IMR-90 (cell line): ENCODE measurements around the gene PDGFD. TPM values are rescaled to one million over a fixed set of nuclear protein-coding genes. Genes with fewer than 3 reads are reported as not detected.

Experiments used
- ATAC-seq: fragments of 200-7000 bp; cut with Tn5 transposase; 2 replicates; pipeline ENCODE4 v1.9.1; 2020; ENCODE audit warnings: low read depth, mild to moderate bottlenecking, moderate library complexity
- BruUV-seq: library from RNA; stranded (reverse); fragments of 400-500 nt; replicated peaks from 2 replicates; lab custom pipeline; 2021; lab: Mats Ljungman, UMichigan
- CTCF ChIA-PET: fragments of 300-600 bp; formaldehyde crosslinking; extraction: SDS; loops from one replicate; lab custom pipeline; 2021; ENCODE audit warnings: antibody characterized with exemption; lab: Yijun Ruan, JAX
- POLR2A ChIA-PET: fragments of 300-600 bp; sonication (Branson Sonifier 250); formaldehyde crosslinking; loops from one replicate; lab custom pipeline; 2022; ENCODE audit warnings: antibody characterized with exemption; ENCODE audit not compliant: unreplicated experiment; lab: Charles Lee
- DNase-seq: peaks from one replicate; pipeline ENCODE4 v3.0.0; 2013
- H2AFZ ChIP-seq: replicated peaks from 2 replicates; pipeline ENCODE3; 2013; ENCODE audit warnings: low read length, mild to moderate bottlenecking; ENCODE audit not compliant: poor library complexity
- H2AK5ac ChIP-seq: 2 replicates; pipeline ENCODE4 v1.6.1; 2013; ENCODE audit warnings: low read depth, low read length, inconsistent platforms
- H2AK9ac ChIP-seq: replicated peaks from 2 replicates; pipeline ENCODE3; 2013; ENCODE audit warnings: mild to moderate bottlenecking, low read depth, low read length, moderate library complexity; ENCODE audit not compliant: poor library complexity
- H2BK120ac ChIP-seq: 2 replicates; pipeline ENCODE4 v1.6.1; 2013; ENCODE audit warnings: low read depth, low read length, inconsistent platforms
- H2BK15ac ChIP-seq: 3 replicates; pipeline ENCODE4 v1.6.1; 2013; ENCODE audit warnings: low read depth, low read length, inconsistent platforms
- H2BK20ac ChIP-seq: 2 replicates; pipeline ENCODE4 v1.6.1; 2013; ENCODE audit warnings: low read depth, mild to moderate bottlenecking, inconsistent platforms, low read length, moderate library complexity
- H2BK5ac ChIP-seq: 2 replicates; pipeline ENCODE4 v1.6.1; 2013; ENCODE audit warnings: mild to moderate bottlenecking, low read depth, low read length, inconsistent platforms; ENCODE audit not compliant: poor library complexity, severe bottlenecking
- H3K14ac ChIP-seq: replicated peaks from 2 replicates; pipeline ENCODE4 v1.6.1; 2013; ENCODE audit warnings: low read depth, low read length, inconsistent platforms
- H3K18ac ChIP-seq: 2 replicates; pipeline ENCODE4 v1.6.1; 2013; ENCODE audit warnings: low read depth, low read length, control low read depth
- H3K23ac ChIP-seq: 2 replicates; pipeline ENCODE4 v1.6.1; 2013; ENCODE audit warnings: low read depth, low read length, inconsistent platforms
- H3K27ac ChIP-seq: 2 replicates; pipeline ENCODE4 v1.5.1; 2013; ENCODE audit warnings: mild to moderate bottlenecking, control low read depth, low read length; ENCODE audit not compliant: insufficient read depth
- H3K27me3 ChIP-seq: 2 replicates; pipeline ENCODE4 v1.6.1; 2013; ENCODE audit warnings: low read length; ENCODE audit not compliant: control insufficient read depth, insufficient read depth
- H3K36me3 ChIP-seq: 2 replicates; pipeline ENCODE4 v1.6.1; 2013; ENCODE audit warnings: low read length, mixed read lengths; ENCODE audit not compliant: control insufficient read depth, insufficient read depth
- H3K4ac ChIP-seq: 2 replicates; pipeline ENCODE4 v1.6.1; 2013; ENCODE audit warnings: low read depth, low read length, inconsistent platforms
- H3K4me1 ChIP-seq: 2 replicates; pipeline ENCODE4 v1.6.1; 2013; ENCODE audit warnings: low read length, mixed read lengths; ENCODE audit not compliant: control insufficient read depth, insufficient read depth
- H3K4me2 ChIP-seq: 2 replicates; pipeline ENCODE4 v1.6.1; 2013; ENCODE audit warnings: low read depth, mild to moderate bottlenecking, control low read depth, low read length, moderate library complexity
- H3K4me3 ChIP-seq: 2 replicates; pipeline ENCODE4 v1.5.1; 2013; ENCODE audit warnings: low read depth, mild to moderate bottlenecking, control low read depth, low read length, moderate library complexity; ENCODE audit not compliant: insufficient read depth
- H3K56ac ChIP-seq: 2 replicates; pipeline ENCODE4 v1.6.1; 2013; ENCODE audit warnings: low read length, inconsistent platforms; ENCODE audit not compliant: insufficient read depth; ENCODE audit errors: extremely low read depth
- H3K79me1 ChIP-seq, 2 experiments: 2 replicates each; pipeline ENCODE4 v1.6.1; 2013; ENCODE audit warnings: low read length in 2 of 2, inconsistent platforms in 1 of 2, low read depth in 1 of 2
- H3K9ac ChIP-seq: 2 replicates; pipeline ENCODE4 v1.6.1; 2013; ENCODE audit warnings: low read depth, low read length, control low read depth
- H3K9me1 ChIP-seq: 2 replicates; pipeline ENCODE4 v1.6.1; 2013; ENCODE audit warnings: low read length, inconsistent platforms; ENCODE audit not compliant: insufficient read depth
- H3K9me3 ChIP-seq: 2 replicates; pipeline ENCODE4 v1.6.1; 2013; ENCODE audit warnings: low read length; ENCODE audit not compliant: control insufficient read depth, insufficient read depth
- H4K20me1 ChIP-seq: 2 replicates; pipeline ENCODE4 v1.6.1; 2013; ENCODE audit warnings: low read length, inconsistent platforms; ENCODE audit not compliant: insufficient read depth
- H4K5ac ChIP-seq: 2 replicates; pipeline ENCODE4 v1.6.1; 2013; ENCODE audit warnings: mild to moderate bottlenecking, low read depth, low read length, control low read depth
- H4K8ac ChIP-seq, 2 experiments: 2 replicates each; pipeline ENCODE4 v1.6.1; 2013; ENCODE audit warnings: low read depth in 2 of 2, low read length in 2 of 2, control low read depth in 1 of 2, inconsistent platforms in 1 of 2
- H4K91ac ChIP-seq: 2 replicates; pipeline ENCODE4 v1.6.1; 2013; ENCODE audit warnings: low read depth, low read length, inconsistent platforms; ENCODE audit not compliant: insufficient read depth
- BHLHE40 ChIP-seq: fragments of 150-350 bp; IDR thresholded peaks from 2 replicates; pipeline ENCODE4 v1.6.1; 2016; ENCODE audit warnings: mild to moderate bottlenecking, low read depth, low read length
- CEBPB ChIP-seq: IDR thresholded peaks from 2 replicates; pipeline ENCODE4 v1.6.1; 2012; ENCODE audit warnings: low read depth, low read length, improper control_type of control experiment
- CHD1 ChIP-seq: IDR thresholded peaks from 2 replicates; pipeline ENCODE4 v1.6.1; 2012; ENCODE audit warnings: low read depth, low read length, improper control_type of control experiment
- CTCF ChIP-seq: conservative IDR thresholded peaks from 2 replicates; pipeline ENCODE4 v1.5.1; 2012; ENCODE audit warnings: mild to moderate bottlenecking, low read depth, low read length, improper control_type of control experiment
- ELK1 ChIP-seq: fragments of 150-350 bp; IDR thresholded peaks from 2 replicates; pipeline ENCODE4 v1.6.1; 2016; ENCODE audit warnings: low read depth, mild to moderate bottlenecking, low read length, moderate library complexity, borderline replicate concordance
- FOS ChIP-seq: fragments of 150-350 bp; IDR thresholded peaks from 2 replicates; pipeline ENCODE4 v1.6.1; 2016; ENCODE audit warnings: low read depth, low read length
- MAZ ChIP-seq: IDR thresholded peaks from 2 replicates; pipeline ENCODE4 v1.6.1; 2012; ENCODE audit warnings: low read depth, mild to moderate bottlenecking, low read length, improper control_type of control experiment, moderate library complexity, borderline replicate concordance
- MXI1 ChIP-seq: IDR thresholded peaks from 2 replicates; pipeline ENCODE4 v1.6.1; 2012; ENCODE audit warnings: low read depth, mild to moderate bottlenecking, low read length, moderate library complexity, borderline replicate concordance
- NFE2L2 ChIP-seq: fragments of 150-350 bp; IDR thresholded peaks from 2 replicates; pipeline ENCODE4 v1.6.1; 2016; ENCODE audit warnings: low read depth, mild to moderate bottlenecking, low read length
- POLR2A ChIP-seq: IDR thresholded peaks from 2 replicates; pipeline ENCODE4 v1.6.1; 2012; ENCODE audit warnings: mild to moderate bottlenecking, low read depth, low read length
- RAD21 ChIP-seq: IDR thresholded peaks from 2 replicates; pipeline ENCODE4 v1.6.1; 2012; ENCODE audit warnings: low read length, improper control_type of control experiment
- RCOR1 ChIP-seq: IDR thresholded peaks from 2 replicates; pipeline ENCODE4 v1.6.1; 2012; ENCODE audit warnings: mild to moderate bottlenecking, low read length, improper control_type of control experiment; ENCODE audit not compliant: insufficient replicate concordance
- RFX5 ChIP-seq: IDR thresholded peaks from 2 replicates; pipeline ENCODE4 v1.8.0; 2012; ENCODE audit warnings: low read depth, mild to moderate bottlenecking, low read length, moderate library complexity
- USF2 ChIP-seq: fragments of 150-350 bp; IDR thresholded peaks from 2 replicates; pipeline ENCODE4 v1.6.1; 2017; ENCODE audit warnings: mild to moderate bottlenecking, antibody characterized with exemption, low read length, low read depth
- WGBS, 2 experiments: methylation state at CpG; one replicate each; pipeline versions ENCODE4 v1.1.5 to v1.1.7; 2013; ENCODE audit warnings: missing lambda C conversion rate in 2 of 2; ENCODE audit not compliant: insufficient read length in 1 of 2; ENCODE audit errors: extremely low coverage in 2 of 2; 5-methylcytosine and 5-hydroxymethylcytosine counted together
- dilution Hi-C: fragments of 300-500 bp; cut with HindIII; formaldehyde crosslinking; loops from one replicate; pipeline ENCODE4 v1.14.3; 2018; ENCODE audit warnings: low sequenced_read_pairs; ENCODE audit not compliant: unreplicated experiment
- in situ Hi-C: fragments of 300-500 bp; cut with MboI; formaldehyde crosslinking; loops from 3 replicates; pipeline ENCODE4 v1.14.3; 2019; ENCODE audit warnings: low sequenced_read_pairs, inconsistent platforms, mixed read lengths
- intact Hi-C: fragments of 100-400 bp; cut with micrococcal nuclease; formaldehyde crosslinking; loops from 2 replicates; pipeline ENCODE4 v1.10.0; 2022
- polyA plus RNA-seq, 3 experiments: library from polyadenylated mRNA; depleted of rRNA; stranded (reverse); fragments of >200 nt; gene quantifications; 2 replicates each; pipeline ENCODE4 v1.2.3, GENCODE V29; 2012; ENCODE audit warnings: low replicate concordance in 1 of 3
- total RNA-seq: library from RNA; depleted of rRNA; stranded (reverse); fragments of >200 nt; gene quantifications from 2 replicates; pipeline ENCODE4 v1.2.3, GENCODE V29; 2012

PDGFD gene
- total and polyA plus RNA-seq, 2 of the 4 experiments (the other 2 are of a cell fraction) = 2.1 to 3.0 TPM

- no peak overlapping the region for H3K4me2 ChIP-seq
- H4K91ac ChIP-seq = no peak overlapping the region
- DNase-seq (no peak), ATAC-seq (no peak)
- ChIA-PET POLR2A (no interaction called here), CTCF (no interaction called here)
- no peaks in the 10 kb centered on the region for H3K4me1 ChIP-seq
- dilution Hi-C loops (no loop called here), intact Hi-C loops (no loop called here), in situ Hi-C loops (no loop called here)
- no peak overlapping the region for H2AK9ac ChIP-seq
- no peak overlapping the region for H4K8ac ChIP-seq
- no peak overlapping the region for H3K18ac ChIP-seq
- H3K9me1 ChIP-seq = no peaks in the 10 kb centered on the region; the same call in 1 of the 2 replicates
- H4K5ac ChIP-seq = no peak overlapping the region
- no peaks in the 10 kb centered on the region for H4K20me1 ChIP-seq
- H3K4me3 ChIP-seq = no peak overlapping the region
- BruUV-seq = no TSS peak
- H3K23ac ChIP-seq = no peak overlapping the region
- no peak overlapping the region for H3K9ac ChIP-seq
- no peak overlapping the region for H3K14ac ChIP-seq
- 94% methylated on average over 2 of the region's 6 CpGs; no CpG with 5 or more reads in 1 of the 2 experiments for WGBS, 2 experiments
- H3K36me3 ChIP-seq = no peaks in the 10 kb centered on the region
- H2AFZ ChIP-seq = no peak overlapping the region
- H3K4ac ChIP-seq = no peak overlapping the region
- no peak overlapping the region for H2BK5ac ChIP-seq
- H3K27ac ChIP-seq = no peak overlapping the region
- H3K79me1 ChIP-seq = no peaks in the 10 kb centered on the region
- no peak overlapping the region for H2BK20ac ChIP-seq
- TF ChIP-seq POLR2A (no peak), RAD21 (no peak), RFX5 (no peak), FOS (no peak), CTCF (no peak), RCOR1 (no peak), BHLHE40 (no peak), USF2 (no peak), ELK1 (no peak), CEBPB (no peak), MAZ (no peak), CHD1 (no peak), NFE2L2 (no peak), MXI1 (no peak)
- no peak overlapping the region for H2BK120ac ChIP-seq
- H3K56ac ChIP-seq = no peak overlapping the region
- no peaks in the 10 kb centered on the region for H3K9me3 ChIP-seq
- no peaks in the 10 kb centered on the region for H3K27me3 ChIP-seq
- H2BK15ac ChIP-seq = no peak overlapping the region
- no peak overlapping the region for H2AK5ac ChIP-seq
Measured at GRCh38 chr11:104142698-104143097, 21.2 kb downstream of the PDGFD start.
